Uterus (tissue), 4 donors: ENCODE data around the gene RAPGEF6. TPM values are rescaled to one million over a fixed set of nuclear protein-coding genes. Genes with fewer than 3 reads are reported as not detected.

Source experiments
- DNase-seq, 2 donors: peaks; one replicate each; pipeline ENCODE4 v3.0.0-alpha.2; 2019 to 2020
- H3K27ac ChIP-seq, 2 donors: fragments of 200-600 bp; sonication (generic); 1 replicate in 1 of 2; 2 replicates in 1 of 2; pipeline ENCODE4 v1.5.1; 2016 to 2018
- H3K27me3 ChIP-seq, 2 donors: fragments of 200-600 bp; sonication (generic); one replicate each; pipeline ENCODE4 v1.5.1; 2018 to 2019; ENCODE audit warnings: control low read depth in 1 of 2
- H3K36me3 ChIP-seq, 2 donors: fragments of 200-600 bp; sonication (generic); one replicate each; pipeline ENCODE4 v1.5.1; 2019; ENCODE audit warnings: control low read depth in 1 of 2
- H3K4me1 ChIP-seq, 2 donors: fragments of 200-600 bp; sonication (generic); one replicate each; pipeline ENCODE4 v1.5.1; 2018 to 2019; ENCODE audit warnings: control low read depth in 1 of 2
- H3K4me3 ChIP-seq, 2 donors: fragments of 200-600 bp; sonication (generic); 1 replicate in 1 of 2; 2 replicates in 1 of 2; pipeline ENCODE4 v1.5.1; 2018 to 2019; ENCODE audit warnings: mild to moderate bottlenecking in 1 of 2
- H3K9me3 ChIP-seq, 2 donors: fragments of 200-600 bp; sonication (generic); one replicate each; pipeline ENCODE4 v1.5.1; 2019; ENCODE audit warnings: control low read depth in 1 of 2
- CTCF ChIP-seq, 4 experiments: fragments of 200-600 bp in 2 of 4; fragments of 450-650 bp in 2 of 4; sonication (generic) in 2 of 4; IDR thresholded peaks; one replicate each; pipeline ENCODE4 v1.5.1; 2016 to 2019; ENCODE audit warnings: antibody characterized with exemption in 4 of 4, mild to moderate bottlenecking in 2 of 4, moderate library complexity in 1 of 4
- POLR2A ChIP-seq, 2 donors: fragments of 450-650 bp; IDR thresholded peaks; one replicate each; pipeline ENCODE4 v1.6.1; 2016; ENCODE audit warnings: antibody characterized with exemption in 2 of 2, mild to moderate bottlenecking in 1 of 2, moderate library complexity in 1 of 2
- intact Hi-C: fragments of 100-400 bp; cut with DNase I; formaldehyde crosslinking; loops from one replicate; pipeline ENCODE4 v1.15.1; 2023; ENCODE audit warnings: low total_unique reads
- total RNA-seq, 4 donors: library from RNA; depleted of rRNA in 3 of 4; stranded (reverse); fragments of >200 nt in 3 of 4; gene quantifications; one replicate each; pipeline versions ENCODE4 v1.1.0 to v1.2.4, GENCODE V29; 2014 to 2023
- donor health status: DM: yes; HTN: yes; CAD: no.

RAPGEF6 gene
- total RNA-seq, 4 donors from 2014 or later, result 11.8 to 36.8 (median 23.4) TPM

GRCh38 chr5:131533836-131534235 is 101.2 kb downstream of the RAPGEF6 start:
- intact Hi-C loops, result no loop called here
- DNase-seq, result no peak
- H3K36me3 ChIP-seq, result no peaks in the 10 kb centered on the region
- no peak for TF ChIP-seq CTCF (IDR thresholded peaks at IDR 0.05)
- no peak for TF ChIP-seq POLR2A (IDR thresholded peaks at IDR 0.05)
- no peaks in the 10 kb centered on the region for H3K9me3 ChIP-seq
- no peaks in the 10 kb centered on the region for H3K4me1 ChIP-seq
- H3K4me3 ChIP-seq, result no peak overlapping the region
- H3K27me3 ChIP-seq, result no peaks in the 10 kb centered on the region
- no peak overlapping the region for H3K27ac ChIP-seq

- TF ChIP-seq CTCF (IDR thresholded peaks at IDR 0.05), result no peak
- TF ChIP-seq POLR2A (IDR thresholded peaks at IDR 0.05), result no peak
- DNase-seq, result no peak
- H3K27me3 ChIP-seq, result no peaks in the 10 kb centered on the region
- H3K27ac ChIP-seq, result peak overlapping the region; percentile 5 to 33
- no peaks in the 10 kb centered on the region for H3K4me1 ChIP-seq
- H3K36me3 ChIP-seq, result no peaks in the 10 kb centered on the region
- H3K9me3 ChIP-seq, result no peaks in the 10 kb centered on the region
- intact Hi-C loops, result no loop called here
- no peak overlapping the region for H3K4me3 ChIP-seq
Observed at GRCh38 chr5:131532031-131532640, 102.9 kb downstream of the RAPGEF6 start.

DNA sequence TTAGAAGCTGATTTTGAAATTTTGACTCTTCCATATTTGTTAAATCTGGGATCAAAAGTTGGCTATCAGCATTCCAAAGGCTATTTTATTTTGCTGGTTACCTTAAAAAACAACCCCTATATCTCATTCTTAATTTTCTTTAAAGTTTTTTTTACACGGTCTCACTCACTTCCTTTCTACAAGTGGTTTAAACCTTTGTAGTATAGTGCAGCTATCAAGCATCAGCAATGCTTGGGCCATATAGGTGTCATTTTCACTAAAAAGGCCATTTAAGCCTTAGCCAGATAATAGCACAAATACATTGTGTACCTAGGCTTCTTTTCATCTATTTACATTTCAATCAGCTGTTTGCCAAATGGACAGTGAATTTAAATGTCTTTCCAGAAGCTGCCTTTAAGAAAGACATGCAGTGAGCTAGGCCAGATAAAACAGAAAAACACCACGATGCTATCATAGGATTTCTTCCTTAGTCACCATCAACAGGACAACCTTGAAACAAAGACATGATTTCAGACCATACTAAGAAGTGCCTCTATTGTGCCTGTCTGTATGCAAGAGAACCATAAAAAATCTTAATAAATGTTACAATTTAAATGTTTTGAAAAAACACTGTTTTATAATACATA is 104.2 kb downstream of the RAPGEF6 start:
- Histone ChIP-seq H3K4me3 (no peak overlapping the region), H3K27me3 (no peaks in the 10 kb centered on the region), H3K9me3 (no peaks in the 10 kb centered on the region), H3K27ac (no peak overlapping the region), H3K4me1 (no peaks in the 10 kb centered on the region), H3K36me3 (no peaks in the 10 kb centered on the region)
- TF ChIP-seq POLR2A (IDR thresholded peaks at IDR 0.05), result no peak
- TF ChIP-seq CTCF (IDR thresholded peaks at IDR 0.05), result no peak
- DNase-seq, result no peak
- intact Hi-C loops, result no loop called here

GRCh38 chr5:131528682-131529081 is 106.3 kb downstream of the RAPGEF6 start:
- H3K27me3 ChIP-seq, result no peaks in the 10 kb centered on the region
- no peak for DNase-seq
- no peak overlapping the region for H3K27ac ChIP-seq
- intact Hi-C loops, result no loop called here
- H3K9me3 ChIP-seq, result no peaks in the 10 kb centered on the region
- no peak for TF ChIP-seq POLR2A (IDR thresholded peaks at IDR 0.05)
- no peak for TF ChIP-seq CTCF (IDR thresholded peaks at IDR 0.05)
- H3K4me3 ChIP-seq, result no peak overlapping the region
- no peaks in the 10 kb centered on the region for H3K4me1 ChIP-seq
- H3K36me3 ChIP-seq, result no peaks in the 10 kb centered on the region

DNA sequence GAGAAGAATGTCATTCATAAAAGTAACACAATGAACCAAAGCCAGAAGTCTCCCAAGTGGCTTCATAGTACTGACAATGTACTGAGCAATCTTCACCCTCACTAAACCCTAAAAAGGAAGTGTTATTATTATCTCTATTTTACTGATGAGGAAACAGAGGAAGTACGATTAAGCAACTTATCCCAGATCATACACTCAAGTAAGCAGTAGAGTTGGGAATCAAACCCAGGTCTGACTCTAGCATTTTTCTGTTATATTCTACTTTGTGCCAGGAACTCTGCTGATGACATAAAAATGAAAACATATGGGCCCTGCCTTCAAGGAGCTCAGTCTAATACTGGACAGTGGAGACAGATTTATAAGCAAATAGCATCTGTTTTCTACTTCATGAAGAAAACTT is 109.2 kb downstream of the RAPGEF6 start:
- intact Hi-C loops, result no loop called here
- no peaks in the 10 kb centered on the region for H3K4me1 ChIP-seq
- no peak for TF ChIP-seq CTCF (IDR thresholded peaks at IDR 0.05)
- TF ChIP-seq POLR2A (IDR thresholded peaks at IDR 0.05), result no peak

More for the DNA sequence above, 109.2 kb downstream of the RAPGEF6 start:
- DNase-seq, result no peak
- Histone ChIP-seq H3K36me3 (no peaks in the 10 kb centered on the region), H3K4me3 (no peak overlapping the region), H3K27ac (no peak overlapping the region), H3K9me3 (no peaks in the 10 kb centered on the region), H3K27me3 (no peaks in the 10 kb centered on the region)
